Thoracic aorta (tissue), 2 donors: ENCODE measurements around the gene OBP2B. TPM values are rescaled to one million over a fixed set of nuclear protein-coding genes. Genes with fewer than 3 reads are reported as not detected.

ENCODE experiments used
- ATAC-seq: fragments of 150-250 bp; one replicate; pipeline ENCODE4 v1.8.0; 2017; ENCODE audit warnings: low read depth; ENCODE audit not compliant: insufficient number of reproducible peaks, low FRiP score
- DNase-seq: peaks from one replicate; pipeline ENCODE4 v3.0.0-alpha.2; 2020; ENCODE audit warnings: low spot score
- H3K27ac ChIP-seq, 2 donors: fragments of 200-600 bp; sonication (generic); 1 replicate in 1 of 2; 2 replicates in 1 of 2; pipeline ENCODE4 v1.5.1; 2016; ENCODE audit warnings: mild to moderate bottlenecking in 2 of 2, moderate library complexity in 2 of 2
- H3K27me3 ChIP-seq: fragments of 200-600 bp; sonication (generic); replicated peaks from 2 replicates; pipeline ENCODE4 v1.6.0; 2016; ENCODE audit warnings: mild to moderate bottlenecking; ENCODE audit not compliant: insufficient read depth
- H3K36me3 ChIP-seq: fragments of 200-600 bp; sonication (generic); one replicate; pipeline ENCODE4 v1.5.1; 2016
- H3K4me1 ChIP-seq, 2 donors: fragments of 200-600 bp; sonication (generic); 1 replicate in 1 of 2; 2 replicates in 1 of 2; pipeline versions ENCODE4 v1.5.1 to v1.6.0; 2016; ENCODE audit warnings: low read depth in 2 of 2, mild to moderate bottlenecking in 1 of 2; ENCODE audit not compliant: control insufficient read depth in 1 of 2
- H3K4me3 ChIP-seq: fragments of 200-600 bp; sonication (generic); 2 replicates; pipeline ENCODE4 v1.5.1; 2016; ENCODE audit warnings: mild to moderate bottlenecking
- H3K9me3 ChIP-seq: fragments of 200-600 bp; sonication (generic); 2 replicates; pipeline ENCODE4 v1.5.1; 2016
- CTCF ChIP-seq: fragments of 200-600 bp; sonication (generic); IDR thresholded peaks from one replicate; pipeline ENCODE4 v1.5.1; 2019; ENCODE audit warnings: antibody characterized with exemption
- total RNA-seq, 2 donors: library from RNA; depleted of rRNA; stranded (reverse); fragments of >200 nt; gene quantifications; one replicate each; pipeline versions ENCODE4 v1.1.0 to v1.2.3, GENCODE V29; 2016

OBP2B gene
- total RNA-seq, 2 donors from 2014 or later: not detected

DNA sequence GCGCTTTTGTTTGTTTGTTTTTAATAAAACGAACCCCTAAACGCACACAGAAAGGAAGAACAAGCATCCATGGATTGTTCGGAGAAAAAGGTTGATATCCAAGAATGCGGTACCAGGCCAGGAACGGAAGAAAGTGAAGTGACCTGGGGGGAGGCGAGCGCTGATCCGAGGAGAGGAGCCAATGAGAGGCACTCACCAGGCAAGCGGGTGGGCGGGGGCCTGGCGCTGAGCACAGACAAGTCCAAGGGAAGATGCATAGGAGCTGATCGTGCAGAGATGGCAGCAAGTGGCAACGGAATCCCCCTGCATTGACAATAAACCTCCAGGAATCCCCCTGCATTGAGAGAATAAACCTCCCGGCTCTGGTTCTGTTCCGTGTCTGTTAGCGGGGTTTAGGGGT is 8.4 kb downstream of the OBP2B start:
- H3K4me1 ChIP-seq: no peaks in the 10 kb centered on the region
- H3K27me3 ChIP-seq: no peaks in the 10 kb centered on the region
- DNase-seq: no peak
- no peak for TF ChIP-seq CTCF
- H3K27ac ChIP-seq: no peak overlapping the region
- no peak for ATAC-seq
- no peaks in the 10 kb centered on the region for H3K36me3 ChIP-seq
- no peak overlapping the region for H3K4me3 ChIP-seq
- H3K9me3 ChIP-seq: no peaks in the 10 kb centered on the region

DNA sequence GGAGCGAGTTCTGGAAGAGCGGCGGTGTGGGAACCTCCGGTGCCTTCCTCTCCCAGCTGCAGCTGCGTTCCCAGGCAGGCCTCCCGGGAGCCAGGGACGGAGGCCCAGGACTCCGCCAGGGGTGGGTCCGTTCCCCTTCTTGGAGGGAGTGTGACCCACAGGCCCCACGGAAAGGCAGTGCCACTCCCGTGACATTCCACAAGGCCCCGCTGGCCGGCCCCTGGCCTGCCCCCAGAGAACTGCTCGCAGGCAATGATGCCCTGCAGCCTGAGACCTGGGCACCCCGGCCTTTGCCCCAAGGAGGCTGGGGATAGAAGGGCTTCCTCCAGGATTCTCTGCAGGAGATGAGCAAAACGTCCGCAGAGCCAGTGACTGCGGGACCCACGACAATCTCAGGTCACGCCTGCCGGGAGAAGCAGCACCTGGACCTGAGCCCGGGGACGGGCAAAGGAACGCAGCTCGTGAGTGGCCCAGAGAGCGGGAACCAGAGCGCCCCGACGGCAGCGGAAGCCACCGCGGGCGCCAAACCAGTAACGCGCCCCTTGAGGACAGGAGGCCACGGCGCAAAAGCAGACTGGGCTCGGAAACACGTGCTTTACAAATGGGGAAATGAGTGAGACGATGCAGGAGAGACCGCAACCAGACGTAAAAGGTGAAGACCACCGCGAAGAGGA is 9.3 kb downstream of the OBP2B start:
- Histone ChIP-seq H3K4me3 (peak overlapping the region; percentile 64), H3K9me3 (peaks cover 3% of the 10 kb centered on the region), H3K36me3 (no peaks in the 10 kb centered on the region), H3K4me1 (no peaks in the 10 kb centered on the region), H3K27me3 (no peaks in the 10 kb centered on the region), H3K27ac (no peak overlapping the region)
- TF ChIP-seq CTCF: no peak
- DNase-seq: no peak
- no peak for ATAC-seq

- no peaks in the 10 kb centered on the region for H3K4me1 ChIP-seq
- H3K36me3 ChIP-seq: no peaks in the 10 kb centered on the region
- DNase-seq (no peak), ATAC-seq (no peak)
- TF ChIP-seq CTCF: no peak
- no peak overlapping the region for H3K27ac ChIP-seq
- no peaks in the 10 kb centered on the region for H3K27me3 ChIP-seq
- no peak overlapping the region for H3K4me3 ChIP-seq
- H3K9me3 ChIP-seq: peaks cover 3% of the 10 kb centered on the region
These were observed 14.0 kb downstream of the OBP2B start for GRCh38 chr9:133195029-133195428.

GRCh38 chr9:133194597-133194996 is 14.5 kb downstream of the OBP2B start:
- no peaks in the 10 kb centered on the region for H3K27me3 ChIP-seq
- no peak overlapping the region for H3K4me3 ChIP-seq
- DNase-seq: no peak

GRCh38 chr9:133191989-133192388 is 17.1 kb downstream of the OBP2B start:
- DNase-seq (no peak), ATAC-seq (no peak)

More at GRCh38 chr9:133194597-133194996, 14.5 kb downstream of the OBP2B start:
- Histone ChIP-seq H3K9me3 (peaks cover 3% of the 10 kb centered on the region), H3K4me1 (no peaks in the 10 kb centered on the region), H3K27ac (no peak overlapping the region), H3K36me3 (no peaks in the 10 kb centered on the region)
- ATAC-seq: no peak
- no peak for TF ChIP-seq CTCF

More at GRCh38 chr9:133191989-133192388, 17.1 kb downstream of the OBP2B start:
- H3K27ac ChIP-seq: no peak overlapping the region
- no peaks in the 10 kb centered on the region for H3K27me3 ChIP-seq
- TF ChIP-seq CTCF: no peak
- no peaks in the 10 kb centered on the region for H3K36me3 ChIP-seq
- H3K9me3 ChIP-seq: peaks cover 3% of the 10 kb centered on the region
- no peaks in the 10 kb centered on the region for H3K4me1 ChIP-seq
- H3K4me3 ChIP-seq: no peak overlapping the region
